SK-N-SH treated with all-trans-retinoic acid at 6 μM for 48 hours (cell line): ENCODE data around the gene ELP4.

Source experiments
- TCF4 ChIP-seq: fragments of 250-450 bp; sonication (Bioruptor Pico); IDR thresholded peaks from 2 replicates; pipeline ENCODE4 v1.8.0; 2021; ENCODE audit warnings: mild to moderate bottlenecking, moderate library complexity, borderline replicate concordance
- TOX ChIP-seq: fragments of 250-450 bp; sonication (Bioruptor Pico); IDR thresholded peaks from 2 replicates; pipeline ENCODE4 v1.8.0; 2021; ENCODE audit warnings: mild to moderate bottlenecking, moderate library complexity, borderline replicate concordance

GRCh38 chr11:31814176-31814868, 304.8 kb downstream of the ELP4 start:
- no peak for TF ChIP-seq TOX (CRISPR knock-in tag)
- no peak for TF ChIP-seq TCF4 (CRISPR knock-in tag)
